Hepatocyte (in vitro differentiated cells): ENCODE results near the gene GALNT1.

ENCODE experiments used
- EZH2 ChIP-seq: fragments of 200-600 bp; sonication (generic); IDR thresholded peaks from 2 replicates; pipeline ENCODE4 v1.6.1; 2016; ENCODE audit warnings: antibody characterized with exemption, mild to moderate bottlenecking, borderline replicate concordance
- EZH2phosphoT487 ChIP-seq: fragments of 200-600 bp; sonication (generic); IDR thresholded peaks from one replicate; pipeline ENCODE4 v1.6.1; 2018; ENCODE audit warnings: antibody characterized with exemption, mild to moderate bottlenecking, low read depth, moderate library complexity; ENCODE audit not compliant: unreplicated experiment, severe bottlenecking
- TF ChIP-seq, protein P1 (sequence below): fragments of 200-600 bp; sonication (generic); IDR thresholded peaks from 2 replicates; pipeline ENCODE4 v1.5.1; 2016; ENCODE audit warnings: antibody characterized with exemption, mild to moderate bottlenecking; ENCODE audit not compliant: poor library complexity

DNA sequence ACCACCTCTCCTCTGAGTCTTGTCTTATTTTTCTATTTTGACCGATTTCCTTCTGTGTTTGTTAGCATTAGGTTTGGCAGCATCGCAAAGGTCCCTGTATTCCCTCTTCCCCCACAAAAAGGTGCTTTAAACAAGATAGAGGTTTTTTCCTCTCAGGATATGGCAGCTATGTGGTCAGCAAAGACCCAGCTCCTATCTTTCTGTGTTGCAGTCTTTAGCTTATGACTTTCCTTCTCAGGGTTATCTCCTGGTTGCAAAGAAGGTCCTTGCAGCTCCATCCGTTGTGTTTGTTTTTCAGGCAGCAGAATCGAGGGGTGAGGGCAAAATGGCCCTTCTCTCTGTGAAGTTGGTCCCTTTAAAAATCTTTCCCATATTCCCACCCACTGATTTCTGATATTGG lies 38.4 kb downstream of the GALNT1 start:
- TF ChIP-seq, protein P1, sequence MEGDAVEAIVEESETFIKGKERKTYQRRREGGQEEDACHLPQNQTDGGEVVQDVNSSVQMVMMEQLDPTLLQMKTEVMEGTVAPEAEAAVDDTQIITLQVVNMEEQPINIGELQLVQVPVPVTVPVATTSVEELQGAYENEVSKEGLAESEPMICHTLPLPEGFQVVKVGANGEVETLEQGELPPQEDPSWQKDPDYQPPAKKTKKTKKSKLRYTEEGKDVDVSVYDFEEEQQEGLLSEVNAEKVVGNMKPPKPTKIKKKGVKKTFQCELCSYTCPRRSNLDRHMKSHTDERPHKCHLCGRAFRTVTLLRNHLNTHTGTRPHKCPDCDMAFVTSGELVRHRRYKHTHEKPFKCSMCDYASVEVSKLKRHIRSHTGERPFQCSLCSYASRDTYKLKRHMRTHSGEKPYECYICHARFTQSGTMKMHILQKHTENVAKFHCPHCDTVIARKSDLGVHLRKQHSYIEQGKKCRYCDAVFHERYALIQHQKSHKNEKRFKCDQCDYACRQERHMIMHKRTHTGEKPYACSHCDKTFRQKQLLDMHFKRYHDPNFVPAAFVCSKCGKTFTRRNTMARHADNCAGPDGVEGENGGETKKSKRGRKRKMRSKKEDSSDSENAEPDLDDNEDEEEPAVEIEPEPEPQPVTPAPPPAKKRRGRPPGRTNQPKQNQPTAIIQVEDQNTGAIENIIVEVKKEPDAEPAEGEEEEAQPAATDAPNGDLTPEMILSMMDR: no peak
- TF ChIP-seq EZH2phosphoT487: no peak
- no peak for TF ChIP-seq EZH2
